Activated B cell treated with CpG ODN at 0.5 μM for 24 hours (primary cell): ENCODE data around the gene RPS2. TPM values are rescaled to one million over a fixed set of nuclear protein-coding genes. Genes with fewer than 3 reads are reported as not detected.

ENCODE experiments used
- ATAC-seq: fragments of 200-7000 bp; cut with Tn5 transposase; one replicate; pipeline ENCODE4 v1.10.0; 2021; ENCODE audit warnings: low read depth, mild to moderate bottlenecking, moderate library complexity
- CTCF ChIA-PET: fragments of 350-600 bp; sonication (Branson Sonifier 250); formaldehyde crosslinking; loops from one replicate; lab custom pipeline; 2021; ENCODE audit warnings: antibody characterized with exemption; lab: Charles Lee
- POLR2A ChIA-PET: fragments of 350-600 bp; sonication (Branson Sonifier 250); formaldehyde crosslinking; loops from one replicate; lab custom pipeline; 2021; ENCODE audit warnings: antibody characterized with exemption; lab: Charles Lee
- DNase-seq: peaks from one replicate; pipeline ENCODE4 v3.0.0; 2022
- H3K27ac Mint-ChIP-seq: one replicate; pipeline ENCODE4 v1.8.0; 2020; ENCODE audit warnings: mixed read lengths
- H3K27me3 Mint-ChIP-seq: one replicate; pipeline ENCODE4 v1.8.0; 2021; ENCODE audit warnings: mixed read lengths
- H3K36me3 Mint-ChIP-seq: one replicate; pipeline ENCODE4 v1.8.0; 2021; ENCODE audit warnings: low read depth, mixed read lengths
- H3K4me1 Mint-ChIP-seq: one replicate; pipeline ENCODE4 v1.8.0; 2021; ENCODE audit warnings: mixed read lengths
- H3K4me3 Mint-ChIP-seq: one replicate; pipeline ENCODE4 v1.8.0; 2020; ENCODE audit warnings: mild to moderate bottlenecking, mixed read lengths
- H3K9me3 Mint-ChIP-seq: one replicate; pipeline ENCODE4 v1.8.0; 2020; ENCODE audit warnings: mixed read lengths
- CTCF ChIP-seq: fragments of 200-600 bp; IDR thresholded peaks from one replicate; pipeline ENCODE4 v1.8.0; 2022; ENCODE audit warnings: antibody characterized with exemption, mild to moderate bottlenecking
- intact Hi-C: fragments of 100-400 bp; cut with micrococcal nuclease; formaldehyde crosslinking; loops from one replicate; pipeline ENCODE4 v1.15.1; 2024
- total RNA-seq: library from RNA; stranded (reverse); gene quantifications from 2 replicates; pipeline ENCODE4 v1.2.3, GENCODE V29; 2022

RPS2 gene
- total RNA-seq, 1 donor from 2014 or later: 5,116 TPM

GRCh38 chr16:1979271-1980029, 14.8 kb upstream of the RPS2 start:
- DNase-seq: no peak
- Mint-ChIP-seq H3K27me3 (peaks cover 14% of the 10 kb centered on the region), H3K27ac (no peak overlapping the region), H3K4me1 (peaks cover 15% of the 10 kb centered on the region), H3K9me3 (no peaks in the 10 kb centered on the region), H3K4me3 (no peak overlapping the region), H3K36me3 (peaks cover 32% of the 10 kb centered on the region)
- no peak for TF ChIP-seq CTCF
- no peak for ATAC-seq
- ChIA-PET POLR2A (interaction anchor here (0.8 to 21.9 kb wide), 4 partner anchors 8 to 172 kb away, joined by 3 to 351 read pairs (median 13); partner anchors contain the start of genes NDUFB10, RNF151, RPS2 and TBL3), CTCF (no interaction called here)
- intact Hi-C loops: no loop called here

GRCh38 chr16:1978476-1979120, 14.0 kb upstream of the RPS2 start:
- POLR2A ChIA-PET: interaction anchor here (0.5 to 21.9 kb wide), 5 partner anchors 14 to 174 kb away, joined by 3 to 351 read pairs (median 4); partner anchors contain the start of genes NDUFB10, RNF151 and RPS2

GRCh38 chr16:1977875-1978268, 13.2 kb upstream of the RPS2 start:
- intact Hi-C loops: no loop called here
- Mint-ChIP-seq H3K9me3 (no peaks in the 10 kb centered on the region), H3K27ac (no peak overlapping the region), H3K36me3 (peaks cover 37% of the 10 kb centered on the region), H3K4me1 (peaks cover 14% of the 10 kb centered on the region), H3K4me3 (no peak overlapping the region), H3K27me3 (peaks cover 10% of the 10 kb centered on the region)
- ChIA-PET CTCF (no interaction called here), POLR2A (interaction anchor here (0.5 to 21.9 kb wide), 3 partner anchors 16 to 174 kb away, joined by 4 to 351 read pairs (median 11); partner anchors contain the start of genes NDUFB10, RNF151 and RPS2)
- TF ChIP-seq CTCF: no peak
- ATAC-seq (no peak), DNase-seq (no peak)

More at GRCh38 chr16:1978476-1979120, 14.0 kb upstream of the RPS2 start:
- H3K9me3 Mint-ChIP-seq: no peaks in the 10 kb centered on the region
- H3K36me3 Mint-ChIP-seq: peaks cover 37% of the 10 kb centered on the region
- no peak overlapping the region for H3K27ac Mint-ChIP-seq
- H3K27me3 Mint-ChIP-seq: peaks cover 14% of the 10 kb centered on the region
- H3K4me1 Mint-ChIP-seq: peaks cover 14% of the 10 kb centered on the region
- H3K4me3 Mint-ChIP-seq: no peak overlapping the region
- intact Hi-C loops: no loop called here
- no peak for TF ChIP-seq CTCF
- ATAC-seq: no peak
- DNase-seq: no peak
- CTCF ChIA-PET: no interaction called here

GRCh38 chr16:1976951-1977874, 12.6 kb upstream of the RPS2 start:
- ChIA-PET CTCF (no interaction called here), POLR2A (interaction anchor here (21.9 kb wide), 1 partner anchor 15 kb away, joined by 351 read pairs; the partner anchor contains the start of genes NDUFB10, RNF151 and RPS2)
- Mint-ChIP-seq H3K9me3 (no peaks in the 10 kb centered on the region), H3K4me1 (peaks cover 16% of the 10 kb centered on the region), H3K36me3 (peaks cover 37% of the 10 kb centered on the region), H3K4me3 (no peak overlapping the region), H3K27me3 (peaks cover 7% of the 10 kb centered on the region), H3K27ac (no peak overlapping the region)
- intact Hi-C loops: no loop called here
- DNase-seq (no peak), ATAC-seq (no peak)
- TF ChIP-seq CTCF: no peak
